ENCODE data around the gene PIAS4.

DNA sequence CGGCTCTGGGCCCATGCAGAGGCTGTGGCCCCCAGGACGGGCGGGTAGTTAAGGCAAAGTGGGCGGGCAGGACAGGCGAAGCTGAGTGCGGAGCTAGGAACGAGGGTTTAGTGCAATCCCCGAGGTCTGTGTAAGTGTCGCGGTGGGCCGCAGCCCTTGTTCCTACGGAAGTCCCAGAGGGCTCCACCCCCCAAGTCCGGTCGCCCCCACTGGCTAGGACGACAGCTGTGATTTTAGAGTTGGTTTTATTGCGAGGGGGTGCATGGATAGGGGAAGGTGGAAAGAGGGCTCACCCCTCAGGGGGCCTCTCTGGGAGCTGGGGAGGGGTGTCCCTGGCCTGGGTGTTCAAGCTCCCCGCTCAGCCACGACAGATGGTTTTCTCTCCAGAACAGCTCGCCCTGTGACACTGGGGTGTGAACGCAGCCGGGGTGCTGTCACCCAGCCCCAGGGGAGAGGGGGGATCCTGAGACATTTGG is 37.5 kb downstream of the PIAS4 start:
- TF ChIP-seq, protein P1, sequence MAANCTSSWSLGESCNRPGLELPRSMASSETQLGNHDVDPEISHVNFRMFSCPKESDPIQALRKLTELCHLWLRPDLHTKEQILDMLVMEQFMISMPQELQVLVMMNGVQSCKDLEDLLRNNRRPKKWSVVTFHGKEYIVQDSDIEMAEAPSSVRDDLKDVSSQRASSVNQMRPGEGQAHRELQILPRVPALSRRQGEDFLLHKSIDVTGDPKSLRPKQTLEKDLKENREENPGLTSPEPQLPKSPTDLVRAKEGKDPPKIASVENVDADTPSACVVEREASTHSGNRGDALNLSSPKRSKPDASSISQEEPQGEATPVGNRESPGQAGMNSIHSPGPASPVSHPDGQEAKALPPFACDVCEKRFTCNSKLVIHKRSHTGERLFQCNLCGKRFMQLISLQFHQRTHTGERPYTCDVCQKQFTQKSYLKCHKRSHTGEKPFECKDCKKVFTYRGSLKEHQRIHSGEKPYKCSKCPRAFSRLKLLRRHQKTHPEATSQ (CRISPR knock-in tag; IDR thresholded peaks at IDR 0.05; ENCODE audit: borderline replicate concordance), result no peak
- TF ChIP-seq ZZZ3 (CRISPR knock-in tag; IDR thresholded peaks at IDR 0.05; ENCODE audit: borderline replicate concordance) (no peak), ARHGAP35 (CRISPR knock-in tag; IDR thresholded peaks at IDR 0.05; ENCODE audit: borderline replicate concordance) (no peak), ZBTB42 (CRISPR knock-in tag; IDR thresholded peaks at IDR 0.05) (no peak), POLR2AphosphoS2 (IDR thresholded peaks at IDR 0.05; ENCODE audit: low read depth, low read length) (no peak), IRF1 (CRISPR knock-in tag; IDR thresholded peaks at IDR 0.05; ENCODE audit: low read depth) (no peak), TAF15 (IDR thresholded peaks at IDR 0.05; ENCODE audit: low read depth, low read length, poor library complexity, severe bottlenecking) (no peak), CTCF (CRISPR knock-in tag; IDR thresholded peaks at IDR 0.05) (no peak), PAWR (CRISPR knock-in tag; IDR thresholded peaks at IDR 0.05; ENCODE audit: borderline replicate concordance) (no peak), ZNF18 (CRISPR knock-in tag; IDR thresholded peaks at IDR 0.05; ENCODE audit: insufficient replicate concordance) (no peak)

All from HepG2 (cell line).